ENCODE data around the gene VIL1. TPM values are rescaled to one million over a fixed set of nuclear protein-coding genes. Genes with fewer than 3 reads are reported as not detected.

The VIL1 gene
- total and polyA plus RNA-seq, 9 of the 15 experiments (the other 6 are each of a cell fraction or from before 2014, with no cell fraction given): 0.51 to 2.7 (median 1.2) TPM

GRCh38 chr2:218407717-218408116 is 11.2 kb upstream of the VIL1 start:
- FAIRE-seq: peak; percentile 11
- in situ Hi-C loops (cut with MboI) (no loop called here), intact Hi-C loops (cut with micrococcal nuclease) (loop anchor here (5.0 to 10.0 kb wide), 2 partner anchors 45 to 237 kb away; no protein-coding TSS in a partner anchor)
- H3K36me3 ChIP-seq (ENCODE audit: control insufficient read depth, insufficient read depth, low read length): peaks cover 28% of the 10 kb centered on the region; the same call in 2 of the 3 replicates
- 52% methylated on average over 6 of the region's 8 CpGs for WGBS (ENCODE audit: insufficient coverage, low coverage, missing lambda C conversion rate)
- no peaks in the 10 kb centered on the region for H3K9me1 ChIP-seq (ENCODE audit: control insufficient read depth, insufficient read depth, low read length)
- H3K79me2 ChIP-seq (ENCODE audit: control insufficient read depth, insufficient read depth, low read length): no peaks in the 10 kb centered on the region; the same call in 2 of the 3 replicates
- H4K20me1 ChIP-seq (replicated peaks; ENCODE audit: control insufficient read depth, insufficient read depth, low read length): no peaks in the 10 kb centered on the region
- H3K4me1 ChIP-seq (replicated peaks in 1 of 2; ENCODE audit: control insufficient read depth in 2 of 2, insufficient read depth in 2 of 2, low read length in 2 of 2): peaks cover 25 to 54% of the 10 kb centered on the region in 2 experiments; a peak in 4 of 5 replicates
- H3K27ac ChIP-seq (ENCODE audit: extremely low read depth, low read depth, low read length): peak overlapping the region; percentile 8; the same call in 2 of the 3 replicates
- no peaks in the 10 kb centered on the region for H3K27me3 ChIP-seq (ENCODE audit: control insufficient read depth in 2 of 2, insufficient read depth in 2 of 2, low read length in 2 of 2)
- BruUV-seq (replicated peaks): no TSS peak
- TF ChIP-seq, protein P1, sequence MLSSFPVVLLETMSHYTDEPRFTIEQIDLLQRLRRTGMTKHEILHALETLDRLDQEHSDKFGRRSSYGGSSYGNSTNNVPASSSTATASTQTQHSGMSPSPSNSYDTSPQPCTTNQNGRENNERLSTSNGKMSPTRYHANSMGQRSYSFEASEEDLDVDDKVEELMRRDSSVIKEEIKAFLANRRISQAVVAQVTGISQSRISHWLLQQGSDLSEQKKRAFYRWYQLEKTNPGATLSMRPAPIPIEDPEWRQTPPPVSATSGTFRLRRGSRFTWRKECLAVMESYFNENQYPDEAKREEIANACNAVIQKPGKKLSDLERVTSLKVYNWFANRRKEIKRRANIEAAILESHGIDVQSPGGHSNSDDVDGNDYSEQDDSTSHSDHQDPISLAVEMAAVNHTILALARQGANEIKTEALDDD (IDR thresholded peaks at IDR 0.05): no peak
- TF ChIP-seq ZNF766 (CRISPR knock-in tag; conservative IDR thresholded peaks at IDR 0.05): no peak; the same call in 1 of the 2 replicates
- no peak for TF ChIP-seq SAFB2 (IDR thresholded peaks at IDR 0.05; ENCODE audit: borderline replicate concordance, low read depth, low read length, severe bottlenecking)
- TF ChIP-seq ZFP30 (CRISPR knock-in tag; IDR thresholded peaks at IDR 0.05; ENCODE audit: borderline replicate concordance): no peak
- TF ChIP-seq ZNF717 (CRISPR knock-in tag; IDR thresholded peaks at IDR 0.05): no peak
- no peak for TF ChIP-seq C11orf30 (IDR thresholded peaks at IDR 0.05; ENCODE audit: low read depth)
- TF ChIP-seq ARHGAP35 (IDR thresholded peaks at IDR 0.05; ENCODE audit: partially characterized antibody): no peak
- ChIA-PET POLR2A (interaction anchor here (0.6 to 1.8 kb wide), 4 partner anchors 12 to 150 kb away, joined by 3 to 6 read pairs (median 4); no protein-coding TSS in a partner anchor), CTCF (ENCODE audit: low intra/inter-chr PET ratio) (interaction anchor here (1.1 to 1.2 kb wide), 2 partner anchors 59 to 440 kb away, joined by 3 to 4 read pairs; no protein-coding TSS in a partner anchor)
- DNase-seq (ENCODE audit: extremely low read depth in 1 of 4, low spot score in 3 of 4): no peak
- H3K9me3 ChIP-seq (replicated peaks; ENCODE audit: control insufficient read depth, insufficient read depth, low read depth, low read length): no peaks in the 10 kb centered on the region
- peak overlapping the region; percentile 54; the same call in 1 of the 2 replicates for H2AFZ ChIP-seq (ENCODE audit: low read depth, low read length)
- H3K4me3 ChIP-seq: no peak overlapping the region
- peak overlapping the region in 1 of 2 experiments; percentile 89; a peak in 2 of 4 replicates for H3K9ac ChIP-seq (ENCODE audit: insufficient read depth in 1 of 2, low read depth in 2 of 2, low read length in 2 of 2)
- H3K4me2 ChIP-seq (ENCODE audit: insufficient read depth, low read length): 0 out of 2 replicates have a peak overlapping the region, but pooled peaks have one; percentile 16
- ATAC-seq: no peak

All from K562 (cell line).